Activated CD8-positive, alpha-beta memory T cell treated with anti-CD3 and anti-CD28 coated beads, Interleukin-2, amount 50 U/mL, for 4 hours (primary cell): Measurements from ENCODE around the gene UBTD1.

Experiments
- DNase-seq: peaks from one replicate; pipeline ENCODE4 v3.0.0-alpha.2; 2020

Gene UBTD1

GRCh38 chr10:97483506-97483905 lies 15.2 kb upstream of the UBTD1 start:
- no peak for DNase-seq

- no peak for DNase-seq
These were observed 14.8 kb upstream of the UBTD1 start for GRCh38 chr10:97483921-97484320.

GRCh38 chr10:97485647-97486281 lies 13.0 kb upstream of the UBTD1 start:
- no peak for DNase-seq

- DNase-seq, result no peak
These were observed 8.1 kb upstream of the UBTD1 start for GRCh38 chr10:97490592-97490991.

- DNase-seq, result no peak
These were observed 4.6 kb upstream of the UBTD1 start for GRCh38 chr10:97494151-97494550.

GRCh38 chr10:97494863-97495506 lies 3.7 kb upstream of the UBTD1 start:
- DNase-seq, result no peak

GRCh38 chr10:97497572-97498075 lies 1.1 kb upstream of the UBTD1 start:
- DNase-seq, result peak; percentile 61

GRCh38 chr10:97498076-97498840 lies 466 bp upstream of the UBTD1 start, which contains the start of gene MMS19:
Gene MMS19, minus strand, starts transcription at chr10:97498422. Its CDS starts 38 bp downstream, at chr10:97498384.
- DNase-seq, result peak; percentile 99

GRCh38 chr10:97499561-97500296 lies 1.0 kb downstream of the UBTD1 start:
- DNase-seq, result no peak

- no peak for DNase-seq
These were observed 1.5 kb downstream of the UBTD1 start for GRCh38 chr10:97500297-97500575.

- no peak for DNase-seq
These were observed 4.2 kb downstream of the UBTD1 start for GRCh38 chr10:97502916-97503315.

GRCh38 chr10:97503406-97503805 lies 4.7 kb downstream of the UBTD1 start:
- no peak for DNase-seq

GRCh38 chr10:97505152-97505551 lies 6.4 kb downstream of the UBTD1 start:
- DNase-seq, result no peak

- DNase-seq, result no peak
These were observed 7.7 kb downstream of the UBTD1 start for GRCh38 chr10:97506199-97506991.

- no peak for DNase-seq
These were observed 9.6 kb downstream of the UBTD1 start for GRCh38 chr10:97508342-97508741.

GRCh38 chr10:97509120-97509680 lies 10.5 kb downstream of the UBTD1 start:
- no peak for DNase-seq

GRCh38 chr10:97510686-97511085 lies 12.0 kb downstream of the UBTD1 start:
- DNase-seq, result no peak

- no peak for DNase-seq
These were observed 13.2 kb downstream of the UBTD1 start for GRCh38 chr10:97511711-97512440.

- DNase-seq, result no peak
These were observed 14.3 kb downstream of the UBTD1 start for GRCh38 chr10:97512993-97513392.

- no peak for DNase-seq
These were observed 15.6 kb downstream of the UBTD1 start for GRCh38 chr10:97514344-97514743.

- DNase-seq, result no peak
These were observed 16.7 kb downstream of the UBTD1 start for GRCh38 chr10:97515271-97515978.
